GM23338 (cell line): Measurements from ENCODE around the gene GNB4. TPM values are rescaled to one million over a fixed set of nuclear protein-coding genes. Genes with fewer than 3 reads are reported as not detected.

Source experiments
- polyA plus RNA-seq: library from polyadenylated mRNA; unstranded; fragments of >200 nt; fragmentation: Nextera tagmentation; extraction: Ambion mirVana; gene quantifications from 2 replicates; pipeline ENCODE4 v1.2.1, GENCODE V29; 2016
- small RNA-seq: library from RNA; depleted of rRNA; stranded (forward); fragments of <200 nt; gene quantifications from one replicate; pipeline ENCODE3, GENCODE V24; 2014; ENCODE audit warnings: low replicate concordance
- total RNA-seq: library from RNA; depleted of rRNA; stranded (reverse); fragments of >200 nt; shearing (Covaris generic); gene quantifications from 2 replicates; pipeline ENCODE4 v1.2.3, GENCODE V29; 2014; rRNA removed

The GNB4 gene
- total and polyA plus RNA-seq, 2 experiments from 2014 or later = 11.3 to 28.4 TPM

Small RNA genes within 50 kb of the gene (small RNA-seq; reads per million reads assigned to genes)
- not detected for gene AC007620.1

Other genes with a start within 250 kb of the GNB4 start
- 0.58 and 1.3 TPM in 2 replicates for gene KCNMB3, start 200.4 kb downstream of the GNB4 start, total RNA-seq
- 3.3 and 3.8 TPM in 2 replicates for gene KCNMB3, start 200.4 kb downstream of the GNB4 start, polyA plus RNA-seq
- gene ZNF639, start 128.4 kb downstream of the GNB4 start, total RNA-seq = 58.3 and 62.8 TPM in 2 replicates
- 30.0 and 33.6 TPM in 2 replicates for gene ZNF639, start 128.4 kb downstream of the GNB4 start, polyA plus RNA-seq
- 31.4 and 36.2 TPM in 2 replicates for gene MFN1, start 103.8 kb downstream of the GNB4 start, total RNA-seq
- gene MFN1, start 103.8 kb downstream of the GNB4 start, polyA plus RNA-seq = 12.6 and 16.1 TPM in 2 replicates
- 117 and 205 TPM in 2 replicates for gene ACTL6A, start 111.5 kb upstream of the GNB4 start, total RNA-seq
- gene ACTL6A, start 111.5 kb upstream of the GNB4 start, polyA plus RNA-seq = 125 and 152 TPM in 2 replicates
- 45.5 and 46.7 TPM in 2 replicates for gene MRPL47, start 153.2 kb upstream of the GNB4 start, total RNA-seq
- gene MRPL47, start 153.2 kb upstream of the GNB4 start, polyA plus RNA-seq = 212 and 229 TPM in 2 replicates
- 65.4 and 74.9 TPM in 2 replicates for gene NDUFB5, start 153.3 kb upstream of the GNB4 start, total RNA-seq
- 101 and 113 TPM in 2 replicates for gene NDUFB5, start 153.3 kb upstream of the GNB4 start, polyA plus RNA-seq
- 13.2 and 22.7 TPM in 2 replicates for gene USP13, start 201.6 kb upstream of the GNB4 start, total RNA-seq
- 8.9 and 9.6 TPM in 2 replicates for gene USP13, start 201.6 kb upstream of the GNB4 start, polyA plus RNA-seq